Body of pancreas (tissue), 4 donors: Measurements from ENCODE around the gene GPS1.

ENCODE experiments used
- CTCF ChIP-seq, 7 experiments: fragments of 450-650 bp in 4 of 7; fragments of 200-600 bp in 3 of 7; sonication (generic) in 3 of 7; IDR thresholded peaks; one replicate each; pipeline ENCODE4 v1.5.1; 2016 to 2019; ENCODE audit warnings: antibody characterized with exemption in 7 of 7
- POLR2A ChIP-seq, 3 donors: fragments of 450-650 bp; IDR thresholded peaks; one replicate each; pipeline ENCODE4 v1.6.1; 2016; ENCODE audit warnings: antibody characterized with exemption in 3 of 3, mild to moderate bottlenecking in 2 of 3

GRCh38 chr17:82080789-82081464, 29.2 kb downstream of the GPS1 start:
- TF ChIP-seq POLR2A (IDR thresholded peaks at IDR 0.05), result no peak
- TF ChIP-seq CTCF (IDR thresholded peaks at IDR 0.05), result no peak
